ENCODE results near the gene BRIP1. TPM values are rescaled to one million over a fixed set of nuclear protein-coding genes. Genes with fewer than 3 reads are reported as not detected.

Gene BRIP1
- polyA plus RNA-seq, 1 of the 3 experiments (the other 2 are of a cell fraction), result 2.0 TPM

GRCh38 chr17:61856035-61856434 lies 7.3 kb downstream of the BRIP1 start:
- Histone ChIP-seq H3K9me2 (no peaks in the 10 kb centered on the region), H3K4me1 (ENCODE audit: control insufficient read depth in 1 of 2, insufficient read depth in 2 of 2, low read depth in 1 of 2, low read length in 1 of 2) (peaks cover 1 to 5% of the 10 kb centered on the region in 2 experiments; a peak in 3 of 4 replicates), H3K27me3 (ENCODE audit: insufficient read depth) (no peaks in the 10 kb centered on the region), H3K27ac (ENCODE audit: low read depth in 2 of 2, low read length in 1 of 2) (no peak overlapping the region), H3K9me3 (no peaks in the 10 kb centered on the region), H2AFZ (ENCODE audit: low read depth) (no peak overlapping the region; the same call in 1 of the 2 replicates), H3K36me3 (replicated peaks in 1 of 2; ENCODE audit: control insufficient read depth in 1 of 2, insufficient read depth in 2 of 2, low read length in 1 of 2) (peaks cover 19 to 47% of the 10 kb centered on the region in 2 experiments), H3K9ac (no peak overlapping the region), H3K4me3 (ENCODE audit: low read depth in 2 of 2, low read length in 1 of 2) (no peak overlapping the region), H3K79me2 (ENCODE audit: insufficient read depth) (peaks cover 84% of the 10 kb centered on the region), H4K20me1 (ENCODE audit: insufficient read depth) (no peaks in the 10 kb centered on the region), H3K4me2 (no peak overlapping the region), H3F3A (replicated peaks; ENCODE audit: insufficient read depth) (peaks cover 3% of the 10 kb centered on the region)
- no peak for TF ChIP-seq ELF1 (IDR thresholded peaks at IDR 0.05)
- no peak for TF ChIP-seq FOXM1 (IDR thresholded peaks at IDR 0.05; ENCODE audit: low read depth)
- no peak for TF ChIP-seq USF2 (IDR thresholded peaks at IDR 0.05; ENCODE audit: borderline replicate concordance, low read depth, low read length)
- no peak for TF ChIP-seq NFIC (IDR thresholded peaks at IDR 0.05; ENCODE audit: borderline replicate concordance)
- TF ChIP-seq IRF3 (IDR thresholded peaks at IDR 0.05; ENCODE audit: low read depth, low read length), result no peak
- no peak for TF ChIP-seq CHD2 (IDR thresholded peaks at IDR 0.05; ENCODE audit: low read length, partially characterized antibody)
- TF ChIP-seq, protein P1, sequence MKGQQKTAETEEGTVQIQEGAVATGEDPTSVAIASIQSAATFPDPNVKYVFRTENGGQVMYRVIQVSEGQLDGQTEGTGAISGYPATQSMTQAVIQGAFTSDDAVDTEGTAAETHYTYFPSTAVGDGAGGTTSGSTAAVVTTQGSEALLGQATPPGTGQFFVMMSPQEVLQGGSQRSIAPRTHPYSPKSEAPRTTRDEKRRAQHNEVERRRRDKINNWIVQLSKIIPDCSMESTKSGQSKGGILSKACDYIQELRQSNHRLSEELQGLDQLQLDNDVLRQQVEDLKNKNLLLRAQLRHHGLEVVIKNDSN (IDR thresholded peaks at IDR 0.05; ENCODE audit: borderline replicate concordance, low read depth), result no peak
- TF ChIP-seq TCF12 (IDR thresholded peaks at IDR 0.05), result no peak
- TF ChIP-seq, protein P2, sequence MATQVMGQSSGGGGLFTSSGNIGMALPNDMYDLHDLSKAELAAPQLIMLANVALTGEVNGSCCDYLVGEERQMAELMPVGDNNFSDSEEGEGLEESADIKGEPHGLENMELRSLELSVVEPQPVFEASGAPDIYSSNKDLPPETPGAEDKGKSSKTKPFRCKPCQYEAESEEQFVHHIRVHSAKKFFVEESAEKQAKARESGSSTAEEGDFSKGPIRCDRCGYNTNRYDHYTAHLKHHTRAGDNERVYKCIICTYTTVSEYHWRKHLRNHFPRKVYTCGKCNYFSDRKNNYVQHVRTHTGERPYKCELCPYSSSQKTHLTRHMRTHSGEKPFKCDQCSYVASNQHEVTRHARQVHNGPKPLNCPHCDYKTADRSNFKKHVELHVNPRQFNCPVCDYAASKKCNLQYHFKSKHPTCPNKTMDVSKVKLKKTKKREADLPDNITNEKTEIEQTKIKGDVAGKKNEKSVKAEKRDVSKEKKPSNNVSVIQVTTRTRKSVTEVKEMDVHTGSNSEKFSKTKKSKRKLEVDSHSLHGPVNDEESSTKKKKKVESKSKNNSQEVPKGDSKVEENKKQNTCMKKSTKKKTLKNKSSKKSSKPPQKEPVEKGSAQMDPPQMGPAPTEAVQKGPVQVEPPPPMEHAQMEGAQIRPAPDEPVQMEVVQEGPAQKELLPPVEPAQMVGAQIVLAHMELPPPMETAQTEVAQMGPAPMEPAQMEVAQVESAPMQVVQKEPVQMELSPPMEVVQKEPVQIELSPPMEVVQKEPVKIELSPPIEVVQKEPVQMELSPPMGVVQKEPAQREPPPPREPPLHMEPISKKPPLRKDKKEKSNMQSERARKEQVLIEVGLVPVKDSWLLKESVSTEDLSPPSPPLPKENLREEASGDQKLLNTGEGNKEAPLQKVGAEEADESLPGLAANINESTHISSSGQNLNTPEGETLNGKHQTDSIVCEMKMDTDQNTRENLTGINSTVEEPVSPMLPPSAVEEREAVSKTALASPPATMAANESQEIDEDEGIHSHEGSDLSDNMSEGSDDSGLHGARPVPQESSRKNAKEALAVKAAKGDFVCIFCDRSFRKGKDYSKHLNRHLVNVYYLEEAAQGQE (IDR thresholded peaks at IDR 0.05; ENCODE audit: low read depth, low read length), result no peak
- TF ChIP-seq EP300 (IDR thresholded peaks at IDR 0.05; ENCODE audit: borderline replicate concordance in 1 of 2, low read depth in 1 of 2, low read length in 1 of 2), result no peak
- TF ChIP-seq SMC3 (IDR thresholded peaks at IDR 0.05; ENCODE audit: low read depth, low read length), result no peak
- no peak for TF ChIP-seq YY1 (IDR thresholded peaks at IDR 0.05; ENCODE audit: low read depth)
- TF ChIP-seq MXI1 (IDR thresholded peaks at IDR 0.05; ENCODE audit: low read depth, low read length), result no peak
- TF ChIP-seq MEF2A (IDR thresholded peaks at IDR 0.05; ENCODE audit: borderline replicate concordance, low read depth), result no peak
- TF ChIP-seq EZH2phosphoT487 (IDR thresholded peaks at IDR 0.05; ENCODE audit: borderline replicate concordance, low read depth), result no peak
- TF ChIP-seq RFX5 (IDR thresholded peaks at IDR 0.05; ENCODE audit: low read length), result no peak
- no peak for TF ChIP-seq NRF1 (IDR thresholded peaks at IDR 0.05; ENCODE audit: low read depth, low read length)
- TF ChIP-seq, protein P3, sequence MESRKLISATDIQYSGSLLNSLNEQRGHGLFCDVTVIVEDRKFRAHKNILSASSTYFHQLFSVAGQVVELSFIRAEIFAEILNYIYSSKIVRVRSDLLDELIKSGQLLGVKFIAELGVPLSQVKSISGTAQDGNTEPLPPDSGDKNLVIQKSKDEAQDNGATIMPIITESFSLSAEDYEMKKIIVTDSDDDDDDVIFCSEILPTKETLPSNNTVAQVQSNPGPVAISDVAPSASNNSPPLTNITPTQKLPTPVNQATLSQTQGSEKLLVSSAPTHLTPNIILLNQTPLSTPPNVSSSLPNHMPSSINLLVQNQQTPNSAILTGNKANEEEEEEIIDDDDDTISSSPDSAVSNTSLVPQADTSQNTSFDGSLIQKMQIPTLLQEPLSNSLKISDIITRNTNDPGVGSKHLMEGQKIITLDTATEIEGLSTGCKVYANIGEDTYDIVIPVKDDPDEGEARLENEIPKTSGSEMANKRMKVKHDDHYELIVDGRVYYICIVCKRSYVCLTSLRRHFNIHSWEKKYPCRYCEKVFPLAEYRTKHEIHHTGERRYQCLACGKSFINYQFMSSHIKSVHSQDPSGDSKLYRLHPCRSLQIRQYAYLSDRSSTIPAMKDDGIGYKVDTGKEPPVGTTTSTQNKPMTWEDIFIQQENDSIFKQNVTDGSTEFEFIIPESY (IDR thresholded peaks at IDR 0.05; ENCODE audit: borderline replicate concordance, low read depth), result no peak
- CTCF ChIA-PET, result interaction anchor here (1.1 kb wide), 2 partner anchors 19 to 443 kb away, joined by 3 to 4 read pairs; no protein-coding TSS in a partner anchor
- DNase-seq, result no peak
- WGBS (ENCODE audit: low lambda C conversion rate), result 100% methylated on average over 1 of the region's 1 CpG
- POLR2A ChIA-PET, result no interaction called here

All from SK-N-SH (cell line).